Endothelial cell of umbilical vein (primary cell): ENCODE results near the gene RFX7.

Experiments used
- EZH2 ChIP-seq: IDR thresholded peaks from 2 replicates; pipeline ENCODE4 v1.6.1; 2012; ENCODE audit warnings: borderline replicate concordance, low read depth, mild to moderate bottlenecking, moderate library complexity, low read length, inconsistent platforms; ENCODE audit not compliant: severe bottlenecking
- FOS ChIP-seq: IDR thresholded peaks from 2 replicates; pipeline ENCODE4 v1.6.1; 2011; ENCODE audit warnings: mild to moderate bottlenecking, low read length, moderate library complexity, borderline replicate concordance; ENCODE audit not compliant: insufficient read depth
- GATA2 ChIP-seq: IDR thresholded peaks from 2 replicates; pipeline ENCODE4 v1.7.0; 2011; ENCODE audit warnings: low read depth, mild to moderate bottlenecking, moderate library complexity, mixed read lengths, low read length; ENCODE audit not compliant: insufficient read length, insufficient read depth
- MYC ChIP-seq: IDR thresholded peaks from one replicate; pipeline ENCODE4 v1.6.1; 2011; ENCODE audit warnings: mild to moderate bottlenecking, low read depth, low read length
- POLR2A ChIP-seq: IDR thresholded peaks from 2 replicates; pipeline ENCODE4 v1.6.1; 2012; ENCODE audit warnings: low read depth, mild to moderate bottlenecking, control low read depth, low read length
- POLR2AphosphoS5 ChIP-seq: IDR thresholded peaks from 2 replicates; pipeline ENCODE4 v1.6.1; 2012; ENCODE audit warnings: low read depth, mild to moderate bottlenecking, control low read depth, low read length, moderate library complexity; ENCODE audit not compliant: insufficient read depth
- TF ChIP-seq, protein P1 (sequence below), 2 donors: IDR thresholded peaks; 1 replicate in 1 of 2; 2 replicates in 1 of 2; pipeline ENCODE4 v1.5.1; 2011; ENCODE audit warnings: low read length in 2 of 2, mild to moderate bottlenecking in 2 of 2, moderate library complexity in 2 of 2, control low read depth in 1 of 2, inconsistent platforms in 1 of 2, low read depth in 1 of 2; ENCODE audit not compliant: insufficient read depth in 1 of 2; ENCODE audit errors: extremely low read depth in 1 of 2
- TF ChIP-seq, protein P2 (sequence below): IDR thresholded peaks from 2 replicates; pipeline ENCODE4 v1.6.1; 2011; ENCODE audit not compliant: insufficient read depth, insufficient read length

DNA sequence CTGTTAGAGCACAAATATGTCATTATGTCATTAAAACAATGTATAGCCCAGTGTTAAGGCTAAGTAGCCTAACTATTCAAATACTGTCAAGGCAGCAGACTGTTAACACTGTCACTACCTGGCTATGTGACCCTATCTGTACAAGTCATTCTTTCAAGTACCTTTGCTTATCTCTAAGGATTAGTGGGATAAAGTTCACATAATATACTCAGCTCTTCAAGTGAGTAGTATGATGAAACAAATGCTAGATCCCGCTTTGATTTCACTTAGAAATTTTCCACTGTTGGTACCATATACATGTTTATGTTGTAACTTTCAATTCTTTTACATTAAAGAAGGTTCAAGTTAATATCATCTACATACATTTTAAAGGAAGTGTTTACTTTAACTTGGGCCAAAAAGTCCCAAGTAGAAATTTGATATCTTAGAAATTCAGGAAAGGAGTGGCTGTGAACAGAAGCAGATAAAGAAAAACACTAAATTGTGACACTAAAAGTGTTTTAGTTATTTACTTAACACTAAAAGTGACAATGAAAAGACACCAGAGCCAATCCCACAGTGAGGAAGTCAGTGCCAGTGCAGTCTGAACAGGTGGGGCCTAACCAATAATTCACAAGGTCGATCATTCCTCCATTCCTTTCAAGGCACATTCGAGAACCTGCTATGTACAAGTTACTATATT is 4.8 kb upstream of the RFX7 start:
- TF ChIP-seq, protein P1, sequence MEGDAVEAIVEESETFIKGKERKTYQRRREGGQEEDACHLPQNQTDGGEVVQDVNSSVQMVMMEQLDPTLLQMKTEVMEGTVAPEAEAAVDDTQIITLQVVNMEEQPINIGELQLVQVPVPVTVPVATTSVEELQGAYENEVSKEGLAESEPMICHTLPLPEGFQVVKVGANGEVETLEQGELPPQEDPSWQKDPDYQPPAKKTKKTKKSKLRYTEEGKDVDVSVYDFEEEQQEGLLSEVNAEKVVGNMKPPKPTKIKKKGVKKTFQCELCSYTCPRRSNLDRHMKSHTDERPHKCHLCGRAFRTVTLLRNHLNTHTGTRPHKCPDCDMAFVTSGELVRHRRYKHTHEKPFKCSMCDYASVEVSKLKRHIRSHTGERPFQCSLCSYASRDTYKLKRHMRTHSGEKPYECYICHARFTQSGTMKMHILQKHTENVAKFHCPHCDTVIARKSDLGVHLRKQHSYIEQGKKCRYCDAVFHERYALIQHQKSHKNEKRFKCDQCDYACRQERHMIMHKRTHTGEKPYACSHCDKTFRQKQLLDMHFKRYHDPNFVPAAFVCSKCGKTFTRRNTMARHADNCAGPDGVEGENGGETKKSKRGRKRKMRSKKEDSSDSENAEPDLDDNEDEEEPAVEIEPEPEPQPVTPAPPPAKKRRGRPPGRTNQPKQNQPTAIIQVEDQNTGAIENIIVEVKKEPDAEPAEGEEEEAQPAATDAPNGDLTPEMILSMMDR (IDR thresholded peaks at IDR 0.05; ENCODE audit: extremely low read depth in 1 of 2, insufficient read depth in 1 of 2, low read depth in 1 of 2, low read length in 2 of 2), result no peak
- no peak for TF ChIP-seq POLR2AphosphoS5
- TF ChIP-seq POLR2A, result no peak
- TF ChIP-seq MYC, result no peak
- TF ChIP-seq EZH2, result no peak
- TF ChIP-seq, protein P2, sequence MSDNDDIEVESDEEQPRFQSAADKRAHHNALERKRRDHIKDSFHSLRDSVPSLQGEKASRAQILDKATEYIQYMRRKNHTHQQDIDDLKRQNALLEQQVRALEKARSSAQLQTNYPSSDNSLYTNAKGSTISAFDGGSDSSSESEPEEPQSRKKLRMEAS, result no peak
- no peak for TF ChIP-seq GATA2
- no peak for TF ChIP-seq FOS
